Stimulated activated CD4-positive, alpha-beta T cell treated with anti-CD3 and anti-CD28 coated beads, TNF-alpha, amount 100 ng/mL, for 1 hour (primary cell): Measurements from ENCODE around the gene DNMT3L.
"Not testable (repeated sequence)": the region's sequence is repeated elsewhere in the genome, so short reads cannot be mapped to it uniquely, and the experiment has no call there.

Experiments
- DNase-seq, 3 donors: peaks; one replicate each; pipeline ENCODE4 v3.0.0-alpha.2; 2020; ENCODE audit warnings: low read depth in 3 of 3, low spot score in 1 of 3

The DNMT3L gene

DNA sequence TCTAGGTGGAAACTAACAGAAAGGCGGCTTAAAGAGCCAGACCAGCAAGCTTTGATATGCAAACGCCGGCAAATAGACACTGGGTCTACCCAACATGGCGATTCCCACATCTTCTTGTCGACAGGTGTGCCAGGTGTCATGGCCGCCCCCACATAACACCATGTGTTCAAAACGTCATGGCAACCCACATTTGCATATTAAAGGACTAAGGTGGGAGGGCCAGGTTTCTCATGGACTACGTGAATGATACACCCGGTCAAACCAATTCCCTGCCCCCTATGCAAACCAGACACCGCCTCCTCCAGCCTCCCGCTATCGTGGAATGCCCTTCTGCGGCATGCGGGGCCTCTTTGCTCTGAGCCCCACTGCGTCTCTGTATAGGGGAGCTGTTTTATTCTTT lies 62.2 kb downstream of the DNMT3L start:
- no peak for DNase-seq

DNA sequence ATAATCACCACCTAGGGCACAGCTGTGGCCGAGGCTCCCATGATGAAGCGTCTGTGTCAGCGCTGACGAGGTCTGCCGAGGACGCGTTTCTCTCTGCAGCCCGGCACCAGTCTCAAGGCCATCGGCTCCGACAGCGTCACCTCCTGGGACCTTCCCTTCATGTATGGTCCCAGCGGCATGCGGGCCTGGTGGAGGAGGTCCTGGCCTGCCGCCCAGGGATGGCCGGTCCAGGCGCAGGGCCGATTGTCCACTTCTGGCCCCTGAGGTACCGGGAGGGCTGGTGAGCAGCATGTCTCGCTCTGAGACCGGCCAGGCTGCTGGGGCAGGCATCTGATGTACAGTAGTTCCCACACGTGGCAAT lies 64.6 kb downstream of the DNMT3L start:
- not testable (repeated sequence) for DNase-seq
